ENCODE measurements around the gene KHDC3L.
"Not testable (repeated sequence)": the region's sequence is repeated elsewhere in the genome, so short reads cannot be mapped to it uniquely, and the experiment has no call there.

KHDC3L gene

DNA sequence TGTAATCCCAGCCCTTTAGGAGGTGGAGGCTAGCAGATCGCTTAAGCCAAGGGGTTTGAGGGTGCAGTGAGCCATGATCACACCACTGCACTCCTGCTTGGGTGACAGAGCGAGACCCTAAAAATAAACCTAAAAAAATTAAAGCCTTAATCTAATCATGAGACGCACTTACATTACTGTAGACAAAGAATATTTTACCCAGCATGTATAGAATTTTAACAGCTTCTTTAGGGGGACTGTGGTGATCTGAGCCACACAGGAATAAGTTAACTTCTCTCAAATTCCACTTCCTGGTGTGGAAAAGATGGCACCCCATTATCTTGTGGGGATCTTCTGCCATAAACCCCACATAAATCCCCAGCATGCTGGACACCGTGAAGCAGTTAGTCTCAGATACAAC lies 9.5 kb downstream of the KHDC3L start:
- no peaks in the 10 kb centered on the region for H3K9me3 ChIP-seq (ENCODE audit: severe bottlenecking)
- DNase-seq = no peak
- TF ChIP-seq, protein P1, sequence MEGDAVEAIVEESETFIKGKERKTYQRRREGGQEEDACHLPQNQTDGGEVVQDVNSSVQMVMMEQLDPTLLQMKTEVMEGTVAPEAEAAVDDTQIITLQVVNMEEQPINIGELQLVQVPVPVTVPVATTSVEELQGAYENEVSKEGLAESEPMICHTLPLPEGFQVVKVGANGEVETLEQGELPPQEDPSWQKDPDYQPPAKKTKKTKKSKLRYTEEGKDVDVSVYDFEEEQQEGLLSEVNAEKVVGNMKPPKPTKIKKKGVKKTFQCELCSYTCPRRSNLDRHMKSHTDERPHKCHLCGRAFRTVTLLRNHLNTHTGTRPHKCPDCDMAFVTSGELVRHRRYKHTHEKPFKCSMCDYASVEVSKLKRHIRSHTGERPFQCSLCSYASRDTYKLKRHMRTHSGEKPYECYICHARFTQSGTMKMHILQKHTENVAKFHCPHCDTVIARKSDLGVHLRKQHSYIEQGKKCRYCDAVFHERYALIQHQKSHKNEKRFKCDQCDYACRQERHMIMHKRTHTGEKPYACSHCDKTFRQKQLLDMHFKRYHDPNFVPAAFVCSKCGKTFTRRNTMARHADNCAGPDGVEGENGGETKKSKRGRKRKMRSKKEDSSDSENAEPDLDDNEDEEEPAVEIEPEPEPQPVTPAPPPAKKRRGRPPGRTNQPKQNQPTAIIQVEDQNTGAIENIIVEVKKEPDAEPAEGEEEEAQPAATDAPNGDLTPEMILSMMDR (IDR thresholded peaks at IDR 0.05; ENCODE audit: low read depth, low read length) = no peak
- H3K4me3 ChIP-seq (ENCODE audit: low read depth, low read length) = no peak overlapping the region
- no peak overlapping the region for H3K27ac ChIP-seq
- no peaks in the 10 kb centered on the region for H3K27me3 ChIP-seq (ENCODE audit: insufficient read depth, low read depth, severe bottlenecking)
- no peaks in the 10 kb centered on the region for H3K36me3 ChIP-seq

DNA sequence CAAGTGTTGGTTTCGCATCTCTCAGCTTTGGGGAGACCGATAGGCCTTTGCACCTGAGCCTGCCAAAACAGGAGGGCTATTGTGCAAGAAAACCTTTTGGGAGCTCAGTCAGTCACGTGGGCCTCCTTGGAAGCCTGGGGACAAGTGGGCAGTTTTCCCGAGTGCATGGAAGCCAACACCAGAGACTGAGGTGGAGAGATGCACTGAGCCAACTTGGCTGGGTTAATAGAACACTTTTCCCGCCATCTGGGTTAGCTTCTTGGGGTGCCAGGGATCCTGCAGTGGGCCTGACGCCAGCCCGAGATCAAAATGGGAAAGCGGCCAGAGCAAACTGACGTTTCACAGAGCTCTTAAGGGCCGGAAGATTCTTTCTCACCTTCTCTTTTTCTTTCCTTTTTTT lies 10.1 kb downstream of the KHDC3L start:
- TF ChIP-seq, protein P1 (IDR thresholded peaks at IDR 0.05; ENCODE audit: low read depth, low read length) = no peak
- Histone ChIP-seq H3K27me3 (ENCODE audit: insufficient read depth, low read depth, severe bottlenecking) (no peaks in the 10 kb centered on the region), H3K36me3 (no peaks in the 10 kb centered on the region), H3K4me3 (ENCODE audit: low read depth, low read length) (no peak overlapping the region), H3K27ac (no peak overlapping the region), H3K9me3 (ENCODE audit: severe bottlenecking) (no peaks in the 10 kb centered on the region)
- no peak for DNase-seq

DNA sequence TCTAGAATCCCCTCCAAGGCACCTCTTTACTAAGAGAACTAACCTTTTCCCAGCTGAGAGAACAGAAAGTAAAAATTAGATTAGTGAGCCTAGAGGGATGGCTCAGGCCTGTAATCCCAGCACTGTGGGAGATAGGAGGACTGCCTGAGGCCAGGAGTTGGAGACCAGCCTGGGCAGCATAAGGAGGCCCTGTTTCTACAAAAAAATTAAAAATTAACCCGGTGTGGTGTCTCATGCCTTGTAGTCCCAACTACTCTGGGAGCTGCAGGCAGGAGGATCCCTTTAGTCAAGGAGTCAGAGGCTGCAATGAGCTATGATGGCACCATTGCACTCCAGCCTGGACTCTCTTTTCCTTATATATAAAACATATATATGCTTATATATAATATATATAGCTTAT lies 12.8 kb downstream of the KHDC3L start:
- DNase-seq = no peak

GRCh38 chr6:73377225-73377624 lies 14.8 kb downstream of the KHDC3L start:
- Histone ChIP-seq H3K4me3 (ENCODE audit: low read depth, low read length) (no peak overlapping the region), H3K27ac (no peak overlapping the region), H3K9me3 (ENCODE audit: severe bottlenecking) (no peaks in the 10 kb centered on the region), H3K27me3 (ENCODE audit: insufficient read depth, low read depth, severe bottlenecking) (no peaks in the 10 kb centered on the region), H3K36me3 (no peaks in the 10 kb centered on the region)
- DNase-seq = no peak
- TF ChIP-seq, protein P1 (IDR thresholded peaks at IDR 0.05; ENCODE audit: low read depth, low read length) = no peak

More for the DNA sequence above, 12.8 kb downstream of the KHDC3L start:
- no peaks in the 10 kb centered on the region for H3K27me3 ChIP-seq (ENCODE audit: insufficient read depth, low read depth, severe bottlenecking)
- H3K9me3 ChIP-seq (ENCODE audit: severe bottlenecking) = no peaks in the 10 kb centered on the region
- TF ChIP-seq, protein P1 (IDR thresholded peaks at IDR 0.05; ENCODE audit: low read depth, low read length) = no peak
- H3K36me3 ChIP-seq = no peaks in the 10 kb centered on the region
- no peak overlapping the region for H3K4me3 ChIP-seq (ENCODE audit: low read depth, low read length)
- H3K27ac ChIP-seq = no peak overlapping the region

DNA sequence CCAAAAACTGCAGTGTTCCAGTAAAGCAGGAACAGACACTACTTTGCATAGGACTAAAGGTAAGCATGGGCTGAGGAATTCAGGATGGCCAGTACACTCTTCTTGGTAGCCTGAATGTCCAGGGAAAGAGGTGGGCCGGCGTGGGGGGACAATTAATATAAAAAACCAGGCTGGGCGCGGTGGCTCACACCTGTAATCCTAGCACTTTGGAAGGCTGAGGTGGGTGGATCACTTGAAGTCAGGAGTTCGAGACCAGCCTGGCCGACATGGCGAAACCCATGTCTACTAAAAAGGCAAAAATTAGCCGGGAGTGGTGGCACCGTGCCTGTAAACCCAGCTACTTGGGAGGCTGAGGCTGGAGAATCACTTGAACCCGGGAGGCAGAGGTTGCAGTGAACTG lies 19.1 kb downstream of the KHDC3L start:
- not testable (repeated sequence) for H3K27ac ChIP-seq; H3K4me3 ChIP-seq (ENCODE audit: low read depth, low read length); H3K36me3 ChIP-seq; DNase-seq; H3K27me3 ChIP-seq (ENCODE audit: insufficient read depth, low read depth, severe bottlenecking); H3K9me3 ChIP-seq (ENCODE audit: severe bottlenecking)

GRCh38 chr6:73382462-73383113 lies 20.1 kb downstream of the KHDC3L start:
- H3K27ac ChIP-seq = no peak overlapping the region
- H3K4me3 ChIP-seq (ENCODE audit: low read depth, low read length) = no peak overlapping the region
- TF ChIP-seq, protein P1 (IDR thresholded peaks at IDR 0.05; ENCODE audit: low read depth, low read length) = no peak
- no peaks in the 10 kb centered on the region for H3K36me3 ChIP-seq
- no peaks in the 10 kb centered on the region for H3K27me3 ChIP-seq (ENCODE audit: insufficient read depth, low read depth, severe bottlenecking)
- H3K9me3 ChIP-seq (ENCODE audit: severe bottlenecking) = no peaks in the 10 kb centered on the region
- DNase-seq = no peak

All from WERI-Rb-1 (cell line).